ENCODE data around the gene SHE.

DNA sequence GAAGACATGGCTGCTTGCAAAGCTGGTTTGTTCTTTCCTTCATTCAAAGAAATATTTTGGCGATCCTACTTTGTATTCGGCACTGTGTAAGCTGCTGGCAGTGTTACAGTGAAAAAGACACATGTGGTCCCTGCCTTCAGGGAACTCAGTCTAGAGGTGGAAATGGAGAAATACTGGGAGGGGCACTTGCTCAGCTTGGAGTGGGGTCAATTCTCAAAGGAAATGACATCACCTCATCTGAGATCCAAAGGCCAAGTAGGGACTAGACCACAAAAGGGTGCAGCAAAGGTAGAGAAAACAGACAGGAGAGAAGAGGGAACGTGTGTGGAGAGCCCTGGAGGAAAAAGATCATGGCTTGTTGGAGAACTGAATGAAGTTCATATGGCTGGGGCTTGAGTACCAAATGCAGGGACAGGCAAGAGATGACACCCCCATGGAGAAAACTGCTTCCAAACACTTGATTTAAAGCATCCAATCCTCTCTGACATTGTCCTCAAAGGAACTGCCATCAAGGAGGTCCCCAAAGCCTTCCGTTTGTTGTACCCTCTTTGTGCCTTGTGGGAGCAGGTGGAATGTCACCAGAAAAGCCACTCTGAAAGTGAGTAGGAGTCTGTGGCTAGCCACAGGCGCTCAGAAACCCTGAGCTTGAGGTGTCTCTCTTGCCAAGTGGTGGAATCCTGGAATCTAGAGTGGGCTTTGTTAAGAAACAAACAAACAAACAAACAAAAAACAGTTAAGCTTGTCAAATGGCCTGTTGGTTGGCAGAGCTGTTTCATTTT lies 48.4 kb downstream of the SHE start:
- TF ChIP-seq, protein P1, sequence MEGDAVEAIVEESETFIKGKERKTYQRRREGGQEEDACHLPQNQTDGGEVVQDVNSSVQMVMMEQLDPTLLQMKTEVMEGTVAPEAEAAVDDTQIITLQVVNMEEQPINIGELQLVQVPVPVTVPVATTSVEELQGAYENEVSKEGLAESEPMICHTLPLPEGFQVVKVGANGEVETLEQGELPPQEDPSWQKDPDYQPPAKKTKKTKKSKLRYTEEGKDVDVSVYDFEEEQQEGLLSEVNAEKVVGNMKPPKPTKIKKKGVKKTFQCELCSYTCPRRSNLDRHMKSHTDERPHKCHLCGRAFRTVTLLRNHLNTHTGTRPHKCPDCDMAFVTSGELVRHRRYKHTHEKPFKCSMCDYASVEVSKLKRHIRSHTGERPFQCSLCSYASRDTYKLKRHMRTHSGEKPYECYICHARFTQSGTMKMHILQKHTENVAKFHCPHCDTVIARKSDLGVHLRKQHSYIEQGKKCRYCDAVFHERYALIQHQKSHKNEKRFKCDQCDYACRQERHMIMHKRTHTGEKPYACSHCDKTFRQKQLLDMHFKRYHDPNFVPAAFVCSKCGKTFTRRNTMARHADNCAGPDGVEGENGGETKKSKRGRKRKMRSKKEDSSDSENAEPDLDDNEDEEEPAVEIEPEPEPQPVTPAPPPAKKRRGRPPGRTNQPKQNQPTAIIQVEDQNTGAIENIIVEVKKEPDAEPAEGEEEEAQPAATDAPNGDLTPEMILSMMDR (conservative IDR thresholded peaks at IDR 0.05; ENCODE audit: low read length): no peak
- TF ChIP-seq EZH2phosphoT487 (IDR thresholded peaks at IDR 0.05; ENCODE audit: borderline replicate concordance, low read depth, low read length): no peak

Measured in OCI-LY7 (cell line).